NOMO-1 (cell line): ENCODE data around the gene ZNF574.

ENCODE experiments used
- DNase-seq, 2 experiments: peaks; one replicate each; lab custom pipeline; 2025; ENCODE audit not compliant: unreplicated experiment in 2 of 2; lab: John Stamatoyannopoulos, UW

The ZNF574 gene

GRCh38 chr19:42079886-42080763 lies 4.2 kb downstream of the ZNF574 start:
- DNase-seq, result no peak

GRCh38 chr19:42080764-42081375 lies 4.9 kb downstream of the ZNF574 start:
- DNase-seq, result no peak

GRCh38 chr19:42081584-42082203 lies 5.7 kb downstream of the ZNF574 start:
- DNase-seq, result peak in 1 of 2 experiments; percentile 20

- no peak for DNase-seq
Measured at GRCh38 chr19:42083537-42083936, 7.6 kb downstream of the ZNF574 start.

GRCh38 chr19:42086188-42086736 lies 10.3 kb downstream of the ZNF574 start:
- DNase-seq, result no peak

GRCh38 chr19:42086770-42087550 lies 11.0 kb downstream of the ZNF574 start:
- no peak for DNase-seq

- no peak for DNase-seq
Measured at GRCh38 chr19:42088471-42089190, 12.7 kb downstream of the ZNF574 start.

- DNase-seq, result no peak
Measured at GRCh38 chr19:42089191-42089750, 13.3 kb downstream of the ZNF574 start.

GRCh38 chr19:42089772-42090171 lies 13.8 kb downstream of the ZNF574 start:
- DNase-seq, result no peak

- no peak for DNase-seq
Measured at GRCh38 chr19:42090672-42091071, 14.7 kb downstream of the ZNF574 start.

- no peak for DNase-seq
Measured at GRCh38 chr19:42091300-42091699, 15.3 kb downstream of the ZNF574 start.

GRCh38 chr19:42091742-42092141 lies 15.8 kb downstream of the ZNF574 start:
- no peak for DNase-seq

GRCh38 chr19:42092350-42092749 lies 16.4 kb downstream of the ZNF574 start:
- DNase-seq, result no peak

- no peak for DNase-seq
Measured at GRCh38 chr19:42093505-42093904, 17.5 kb downstream of the ZNF574 start.

- no peak for DNase-seq
Measured at GRCh38 chr19:42093926-42094325, 18.0 kb downstream of the ZNF574 start.

- no peak for DNase-seq
Measured at GRCh38 chr19:42095142-42095813, 19.3 kb downstream of the ZNF574 start.

- no peak for DNase-seq
Measured at GRCh38 chr19:42095814-42096230, 19.9 kb downstream of the ZNF574 start.

GRCh38 chr19:42096255-42096837 lies 20.4 kb downstream of the ZNF574 start:
- no peak for DNase-seq

GRCh38 chr19:42097461-42097860 lies 21.5 kb downstream of the ZNF574 start:
- no peak for DNase-seq
